Natural killer cell (primary cell): ENCODE measurements around the gene CD79B. TPM values are rescaled to one million over a fixed set of nuclear protein-coding genes. Genes with fewer than 3 reads are reported as not detected.

Experiments
- ATAC-seq, 3 donors: fragments of 150-1000 bp in 2 of 3; fragments of 200-7000 bp in 1 of 3; cut with Tn5 transposase; 1 replicate in 1 of 3; 2 replicates in 2 of 3; pipeline ENCODE4 v1.10.0; 2021; ENCODE audit warnings: mild to moderate bottlenecking in 2 of 3, moderate library complexity in 2 of 3
- DNase-seq, 2 donors: peaks; one replicate each; pipeline versions ENCODE4 v3.0.0 to v3.0.0-alpha.2; 2013 to 2021; ENCODE audit warnings: mixed read lengths in 1 of 2
- H3K27ac ChIP-seq: one replicate; pipeline ENCODE4 v1.5.1; 2013; ENCODE audit warnings: mild to moderate bottlenecking, low read length
- H3K27me3 ChIP-seq: one replicate; pipeline ENCODE4 v1.6.1; 2013; ENCODE audit warnings: low read length; ENCODE audit not compliant: control insufficient read depth, insufficient read depth
- H3K36me3 ChIP-seq: one replicate; pipeline ENCODE4 v1.6.1; 2013; ENCODE audit warnings: low read length; ENCODE audit not compliant: control insufficient read depth, insufficient read depth
- H3K4me1 ChIP-seq: one replicate; pipeline ENCODE4 v1.6.1; 2013; ENCODE audit warnings: low read length; ENCODE audit not compliant: control insufficient read depth, insufficient read depth
- H3K4me3 ChIP-seq: one replicate; pipeline ENCODE4 v1.5.1; 2013; ENCODE audit warnings: low read length
- H3K9me3 ChIP-seq: one replicate; pipeline ENCODE4 v1.6.1; 2013; ENCODE audit warnings: low read length; ENCODE audit not compliant: control insufficient read depth, insufficient read depth
- H3K27ac Mint-ChIP-seq, 2 donors: one replicate each; pipeline ENCODE4 v1.8.0; 2022; ENCODE audit warnings: mild to moderate bottlenecking in 2 of 2, mixed read lengths in 2 of 2, moderate library complexity in 1 of 2
- H3K27me3 Mint-ChIP-seq, 2 donors: one replicate each; pipeline ENCODE4 v1.8.0; 2022; ENCODE audit warnings: low read depth in 2 of 2, mixed read lengths in 2 of 2
- H3K36me3 Mint-ChIP-seq: one replicate; pipeline ENCODE4 v1.8.0; 2022; ENCODE audit warnings: mixed read lengths
- H3K4me1 Mint-ChIP-seq, 2 donors: one replicate each; pipeline ENCODE4 v1.8.0; 2022; ENCODE audit warnings: mixed read lengths in 2 of 2
- H3K4me3 Mint-ChIP-seq: one replicate; pipeline ENCODE4 v1.8.0; 2022; ENCODE audit warnings: mild to moderate bottlenecking, moderate library complexity, mixed read lengths
- H3K9me3 Mint-ChIP-seq, 2 donors: one replicate each; pipeline ENCODE4 v1.8.0; 2022; ENCODE audit warnings: mixed read lengths in 2 of 2
- WGBS: methylation state at CpG from one replicate; pipeline ENCODE4 v1.1.7; 2013; ENCODE audit warnings: missing lambda C conversion rate; ENCODE audit not compliant: insufficient coverage; 5-methylcytosine and 5-hydroxymethylcytosine counted together
- intact Hi-C: fragments of 100-400 bp; cut with micrococcal nuclease; formaldehyde crosslinking; loops from one replicate; pipeline ENCODE4 v1.14.2; 2022
- total RNA-seq, 4 donors: library from RNA; stranded (reverse); fragments of 120-200 nt in 1 of 4; gene quantifications; one replicate each; pipeline versions ENCODE4 v1.2.3 to v1.2.4, GENCODE V29; 2013 to 2022
- TF ChIP-seq, protein P1 (sequence below): fragments of 200-600 bp; IDR thresholded peaks from one replicate; pipeline ENCODE4 v1.8.0; 2022; ENCODE audit warnings: antibody characterized with exemption

CD79B gene
- total RNA-seq, 3 donors from 2014 or later (not counting 1 experiment from before 2014, with no cell fraction given) = 26.9 to 28.9 (median 27.2) TPM

DNA sequence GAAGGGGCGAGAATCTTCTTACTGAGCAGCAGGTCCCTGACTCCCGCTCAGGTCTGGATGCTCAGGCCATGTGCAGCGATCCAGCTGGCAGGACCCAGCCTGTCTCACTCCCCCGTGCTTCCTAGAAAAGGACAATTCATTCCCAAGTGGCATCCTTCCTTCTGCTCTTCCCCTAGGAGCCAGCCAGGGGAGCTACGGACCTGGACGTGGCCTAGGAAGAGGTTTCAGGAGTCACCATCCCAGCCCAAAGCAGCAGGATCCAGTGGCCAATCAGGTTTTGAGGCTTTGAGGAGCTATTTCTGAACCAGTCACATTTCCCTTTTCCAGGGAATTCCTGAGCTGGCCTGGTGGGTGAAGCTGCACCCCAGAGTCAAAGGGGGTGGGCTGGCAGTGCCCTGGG lies 7.8 kb upstream of the CD79B start:
- no peaks in the 10 kb centered on the region for H3K27me3 Mint-ChIP-seq
- no peak for ATAC-seq
- Histone ChIP-seq H3K4me1 (peaks cover 4% of the 10 kb centered on the region), H3K4me3 (no peak overlapping the region), H3K27ac (no peak overlapping the region), H3K36me3 (no peaks in the 10 kb centered on the region), H3K9me3 (no peaks in the 10 kb centered on the region), H3K27me3 (no peaks in the 10 kb centered on the region)
- H3K4me1 Mint-ChIP-seq = peaks cover 0 to 17% of the 10 kb centered on the region in 2 donors
- DNase-seq = no peak
- H3K36me3 Mint-ChIP-seq = no peaks in the 10 kb centered on the region
- intact Hi-C loops = no loop called here
- H3K27ac Mint-ChIP-seq = no peak overlapping the region
- 94% methylated on average over 6 of the region's 6 CpGs for WGBS
- TF ChIP-seq, protein P1, sequence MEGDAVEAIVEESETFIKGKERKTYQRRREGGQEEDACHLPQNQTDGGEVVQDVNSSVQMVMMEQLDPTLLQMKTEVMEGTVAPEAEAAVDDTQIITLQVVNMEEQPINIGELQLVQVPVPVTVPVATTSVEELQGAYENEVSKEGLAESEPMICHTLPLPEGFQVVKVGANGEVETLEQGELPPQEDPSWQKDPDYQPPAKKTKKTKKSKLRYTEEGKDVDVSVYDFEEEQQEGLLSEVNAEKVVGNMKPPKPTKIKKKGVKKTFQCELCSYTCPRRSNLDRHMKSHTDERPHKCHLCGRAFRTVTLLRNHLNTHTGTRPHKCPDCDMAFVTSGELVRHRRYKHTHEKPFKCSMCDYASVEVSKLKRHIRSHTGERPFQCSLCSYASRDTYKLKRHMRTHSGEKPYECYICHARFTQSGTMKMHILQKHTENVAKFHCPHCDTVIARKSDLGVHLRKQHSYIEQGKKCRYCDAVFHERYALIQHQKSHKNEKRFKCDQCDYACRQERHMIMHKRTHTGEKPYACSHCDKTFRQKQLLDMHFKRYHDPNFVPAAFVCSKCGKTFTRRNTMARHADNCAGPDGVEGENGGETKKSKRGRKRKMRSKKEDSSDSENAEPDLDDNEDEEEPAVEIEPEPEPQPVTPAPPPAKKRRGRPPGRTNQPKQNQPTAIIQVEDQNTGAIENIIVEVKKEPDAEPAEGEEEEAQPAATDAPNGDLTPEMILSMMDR = no peak
- no peak overlapping the region for H3K4me3 Mint-ChIP-seq
- H3K9me3 Mint-ChIP-seq = no peaks in the 10 kb centered on the region

DNA sequence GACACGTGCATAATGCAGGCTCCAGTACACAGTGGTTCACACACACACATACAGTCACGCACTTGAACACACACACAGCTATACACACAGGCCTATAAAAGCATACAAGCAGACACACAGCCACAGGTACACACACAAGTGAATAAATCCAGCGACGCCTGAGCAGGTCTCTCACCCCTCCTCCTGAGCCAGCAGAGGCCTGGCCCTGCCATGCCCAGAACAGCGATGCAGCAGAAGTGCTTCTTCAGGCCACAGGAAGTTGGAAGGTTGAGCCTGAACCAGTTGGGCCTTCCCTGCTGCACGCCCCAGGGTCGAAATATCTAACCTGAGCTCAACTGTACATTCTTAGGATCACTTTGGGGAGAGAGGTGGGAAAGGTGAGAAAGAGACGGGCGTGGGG lies 7.3 kb upstream of the CD79B start:
- Histone ChIP-seq H3K27me3 (no peaks in the 10 kb centered on the region), H3K4me1 (peaks cover 7% of the 10 kb centered on the region), H3K4me3 (no peak overlapping the region), H3K9me3 (no peaks in the 10 kb centered on the region), H3K27ac (no peak overlapping the region), H3K36me3 (no peaks in the 10 kb centered on the region)
- TF ChIP-seq, protein P1 = no peak
- Mint-ChIP-seq H3K4me3 (no peak overlapping the region), H3K4me1 (peaks cover 0 to 15% of the 10 kb centered on the region in 2 donors), H3K9me3 (no peaks in the 10 kb centered on the region), H3K36me3 (no peaks in the 10 kb centered on the region), H3K27ac (no peak overlapping the region), H3K27me3 (no peaks in the 10 kb centered on the region)
- 95% methylated on average over 9 of the region's 9 CpGs for WGBS
- intact Hi-C loops = no loop called here
- DNase-seq = no peak
- ATAC-seq = no peak

DNA sequence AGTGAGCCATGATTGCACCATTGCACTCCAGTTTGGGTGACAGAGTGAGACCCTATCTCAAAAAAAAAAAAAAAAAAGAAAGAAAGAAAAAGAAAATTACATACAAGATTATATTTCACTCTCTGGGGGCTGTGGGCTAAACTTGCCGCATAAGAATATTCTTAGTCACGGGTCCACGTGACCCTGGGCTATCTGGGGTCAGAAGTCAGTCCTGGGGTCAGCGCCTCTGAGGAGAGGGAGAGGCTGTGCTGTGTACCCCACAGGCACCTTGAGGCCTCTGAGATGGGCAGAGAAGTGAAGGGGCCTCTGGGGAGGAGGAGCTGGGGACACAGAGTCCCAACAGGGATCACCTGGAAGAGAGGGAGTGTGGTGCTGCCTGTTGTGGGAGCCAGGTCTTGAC lies 5.8 kb upstream of the CD79B start:
- Mint-ChIP-seq H3K27me3 (no peaks in the 10 kb centered on the region), H3K27ac (no peak overlapping the region), H3K4me3 (no peak overlapping the region), H3K9me3 (no peaks in the 10 kb centered on the region), H3K4me1 (peaks cover 0 to 13% of the 10 kb centered on the region in 2 donors), H3K36me3 (no peaks in the 10 kb centered on the region)
- DNase-seq = no peak
- 99% methylated on average over 4 of the region's 4 CpGs for WGBS
- H3K36me3 ChIP-seq = no peaks in the 10 kb centered on the region
- H3K4me1 ChIP-seq = peaks cover 12% of the 10 kb centered on the region
- intact Hi-C loops = no loop called here
- ATAC-seq = no peak
- H3K27me3 ChIP-seq = no peaks in the 10 kb centered on the region
- TF ChIP-seq, protein P1 = no peak
- H3K4me3 ChIP-seq = no peak overlapping the region
- H3K9me3 ChIP-seq = no peaks in the 10 kb centered on the region
- H3K27ac ChIP-seq = no peak overlapping the region

DNA sequence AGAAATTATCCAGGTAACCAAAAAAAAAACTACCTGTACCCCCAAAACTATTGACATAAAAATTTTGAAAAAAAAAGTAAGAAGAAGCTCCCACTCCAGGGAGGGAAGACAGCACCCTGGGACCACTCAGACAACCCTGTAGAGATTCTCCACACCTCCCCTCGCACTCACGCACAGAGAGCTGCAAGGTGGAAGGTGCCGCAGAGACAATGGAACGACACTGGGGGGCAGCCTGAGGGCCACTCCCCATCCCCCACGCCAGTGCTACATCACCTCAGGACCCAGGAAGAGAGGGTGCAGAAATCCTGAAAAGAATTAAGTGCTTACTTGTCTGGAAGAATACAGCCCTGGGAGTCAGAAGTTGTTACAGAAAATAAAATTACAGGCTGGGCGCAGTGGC lies 5.2 kb upstream of the CD79B start:
- 89% methylated on average over 6 of the region's 6 CpGs for WGBS
- TF ChIP-seq, protein P1 = no peak
- H3K27me3 ChIP-seq = no peaks in the 10 kb centered on the region
- H3K4me1 ChIP-seq = peaks cover 18% of the 10 kb centered on the region
- H3K36me3 ChIP-seq = no peaks in the 10 kb centered on the region
- no peaks in the 10 kb centered on the region for H3K27me3 Mint-ChIP-seq
- peaks cover 5 to 19% of the 10 kb centered on the region in 2 donors for H3K4me1 Mint-ChIP-seq
- H3K27ac ChIP-seq = no peak overlapping the region
- H3K9me3 Mint-ChIP-seq = no peaks in the 10 kb centered on the region
- intact Hi-C loops = no loop called here
- H3K9me3 ChIP-seq = no peaks in the 10 kb centered on the region
- H3K27ac Mint-ChIP-seq = no peak overlapping the region
- H3K4me3 Mint-ChIP-seq = no peak overlapping the region
- DNase-seq = no peak
- H3K36me3 Mint-ChIP-seq = no peaks in the 10 kb centered on the region
- H3K4me3 ChIP-seq = no peak overlapping the region
- ATAC-seq = no peak
